ENCODE results near the gene A4GALT.

A4GALT gene

GRCh38 chr22:42649246-42650099, 71.2 kb downstream of the A4GALT start, which contains the start of gene CYB5R3:
TSS of gene CYB5R3 (minus strand) at chr22:42649392. CDS start at chr22:42649315, 77 bp downstream.
- peak; percentile 51 to 79 (median 68) for DNase-seq (ENCODE audit: low read depth in 4 of 4, low spot score in 1 of 4)

DNA sequence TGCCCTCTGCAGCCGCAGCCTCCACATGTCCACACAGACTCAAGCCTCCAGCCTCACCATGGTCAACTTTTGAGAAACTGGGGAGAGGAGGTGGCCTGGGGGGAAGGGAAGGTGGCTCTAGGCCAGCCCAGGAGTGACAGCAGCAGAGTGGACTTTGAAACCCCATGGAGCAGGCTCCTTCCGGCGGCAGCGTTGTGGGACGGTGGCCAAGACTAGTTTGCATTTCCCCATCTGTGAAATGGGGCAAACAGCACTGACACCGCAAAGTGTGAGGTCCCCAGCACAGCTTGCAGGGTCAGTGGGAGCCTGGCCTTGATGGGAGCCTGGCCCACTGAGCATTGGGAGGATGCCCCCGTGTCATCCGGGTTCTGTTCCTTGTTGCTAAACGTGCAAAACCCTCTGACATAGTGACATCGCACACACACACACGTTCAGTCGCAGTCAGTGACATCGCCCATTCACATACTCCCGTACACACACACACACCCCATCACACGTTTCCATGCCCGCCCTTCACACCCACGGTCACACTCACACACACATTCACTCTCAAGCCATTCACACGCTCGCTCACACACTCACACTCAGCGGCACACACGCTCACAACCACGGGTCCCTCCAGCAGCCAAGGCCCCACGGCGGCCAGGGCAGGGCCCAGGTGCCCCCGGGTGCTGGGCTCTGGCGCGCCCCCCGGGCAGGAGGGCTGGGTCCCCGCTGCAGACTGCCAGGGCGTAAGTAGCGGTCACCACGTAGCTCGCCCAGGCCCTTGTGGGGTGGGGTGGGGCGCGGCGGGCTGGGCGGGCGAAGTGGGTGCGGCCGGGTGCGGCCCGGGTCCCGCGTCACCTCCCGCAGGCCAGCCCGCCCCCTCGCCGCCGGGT, 72.1 kb downstream of the A4GALT start:
- peak in 1 of 4 experiments; percentile 6 for DNase-seq (ENCODE audit: low read depth in 4 of 4, low spot score in 1 of 4)

DNA sequence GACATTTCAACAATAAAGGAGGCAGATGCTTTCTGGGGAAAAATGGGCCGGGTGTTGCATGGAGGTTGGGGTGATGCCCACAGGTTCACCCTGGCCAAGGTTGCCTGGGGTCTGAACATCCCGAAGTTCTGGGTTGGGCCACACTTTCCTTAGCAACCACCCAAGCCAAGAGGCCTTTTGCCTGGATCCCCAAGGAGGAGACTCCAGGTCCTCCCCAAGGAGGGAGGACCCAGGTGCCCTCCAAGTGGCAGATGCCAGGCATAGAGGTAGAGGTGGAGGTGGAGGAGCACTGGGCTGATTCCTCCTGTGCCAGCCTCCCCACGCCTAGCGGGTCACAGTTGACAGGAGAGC, 72.7 kb downstream of the A4GALT start:
- DNase-seq (ENCODE audit: low read depth in 4 of 4, low spot score in 1 of 4): no peak

- DNase-seq (ENCODE audit: low read depth in 4 of 4, low spot score in 1 of 4): no peak
These were observed 73.8 kb downstream of the A4GALT start for GRCh38 chr22:42646569-42647525.

DNA sequence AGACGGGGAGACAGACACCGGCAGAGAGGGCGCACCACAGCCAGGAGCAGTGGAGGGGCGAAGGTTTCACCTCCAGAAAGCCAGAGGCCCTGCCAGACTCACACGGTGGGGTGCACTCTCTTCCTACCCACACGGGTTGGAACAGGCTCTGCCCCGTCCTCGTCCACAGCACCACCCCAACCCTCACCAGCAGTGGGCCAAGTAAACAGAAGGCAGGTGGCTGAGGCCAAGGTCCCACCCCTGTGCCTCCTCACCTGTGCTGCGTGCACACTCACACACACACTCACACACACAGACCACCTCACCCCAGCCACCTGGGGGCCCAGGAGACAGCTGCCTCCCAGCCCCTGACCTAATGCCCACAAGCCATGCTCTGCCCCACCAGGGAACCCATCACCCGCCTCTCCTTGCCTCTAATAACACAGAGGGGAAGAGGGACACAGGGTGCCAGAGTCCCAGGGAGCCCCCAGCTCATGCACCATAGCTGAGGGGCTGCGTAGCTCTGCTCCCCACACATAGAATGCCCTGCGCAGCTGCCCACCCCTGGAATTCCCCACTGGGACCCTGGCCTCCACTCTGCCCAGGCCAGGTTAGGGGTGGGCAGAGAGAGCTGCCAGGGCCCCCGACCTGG, 74.6 kb downstream of the A4GALT start:
- no peak for DNase-seq (ENCODE audit: low read depth in 4 of 4, low spot score in 1 of 4)

GRCh38 chr22:42645341-42645937, 75.2 kb downstream of the A4GALT start:
- DNase-seq (ENCODE audit: low read depth in 4 of 4, low spot score in 1 of 4): no peak

GRCh38 chr22:42644422-42645340, 76.0 kb downstream of the A4GALT start:
- DNase-seq (ENCODE audit: low read depth in 4 of 4, low spot score in 1 of 4): no peak

DNA sequence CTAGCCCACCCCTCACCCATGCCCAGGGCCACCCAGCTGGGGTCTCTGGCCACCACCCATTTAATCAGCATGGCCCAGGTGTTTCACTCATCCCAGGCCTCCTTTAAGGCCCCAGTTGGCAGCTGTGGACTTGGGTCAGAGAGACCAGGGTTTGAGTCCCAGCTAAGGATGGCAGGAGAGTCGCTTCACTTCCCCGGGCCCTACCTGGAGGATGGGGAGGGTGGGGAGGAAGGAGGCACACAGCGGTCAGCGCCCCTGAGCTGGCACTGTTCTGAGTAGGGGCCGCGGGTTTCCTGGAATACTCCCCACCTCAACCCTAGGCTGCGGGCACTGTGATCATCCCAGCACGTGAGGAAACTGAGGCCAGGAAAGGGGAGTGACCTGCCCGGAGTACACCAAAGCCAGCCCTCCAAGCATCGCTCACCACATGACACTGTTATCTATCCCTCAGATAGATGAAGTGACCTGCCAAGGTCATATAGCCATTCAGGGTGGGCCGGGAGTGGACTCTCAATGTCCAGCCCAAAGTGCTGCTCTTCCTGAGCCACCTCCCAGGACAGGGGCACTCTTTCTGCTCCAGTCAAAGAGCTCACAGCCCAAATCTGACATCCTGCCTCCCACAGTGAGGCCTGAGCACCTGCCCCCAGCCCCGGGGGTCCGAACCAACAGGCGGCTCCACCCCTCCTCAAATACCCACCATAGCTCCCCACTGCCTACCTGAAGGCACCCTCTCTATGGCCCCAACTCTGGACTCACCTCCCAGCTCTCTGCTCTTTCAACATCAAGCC, 76.8 kb downstream of the A4GALT start:
- DNase-seq (ENCODE audit: low read depth in 4 of 4, low spot score in 1 of 4): no peak

DNA sequence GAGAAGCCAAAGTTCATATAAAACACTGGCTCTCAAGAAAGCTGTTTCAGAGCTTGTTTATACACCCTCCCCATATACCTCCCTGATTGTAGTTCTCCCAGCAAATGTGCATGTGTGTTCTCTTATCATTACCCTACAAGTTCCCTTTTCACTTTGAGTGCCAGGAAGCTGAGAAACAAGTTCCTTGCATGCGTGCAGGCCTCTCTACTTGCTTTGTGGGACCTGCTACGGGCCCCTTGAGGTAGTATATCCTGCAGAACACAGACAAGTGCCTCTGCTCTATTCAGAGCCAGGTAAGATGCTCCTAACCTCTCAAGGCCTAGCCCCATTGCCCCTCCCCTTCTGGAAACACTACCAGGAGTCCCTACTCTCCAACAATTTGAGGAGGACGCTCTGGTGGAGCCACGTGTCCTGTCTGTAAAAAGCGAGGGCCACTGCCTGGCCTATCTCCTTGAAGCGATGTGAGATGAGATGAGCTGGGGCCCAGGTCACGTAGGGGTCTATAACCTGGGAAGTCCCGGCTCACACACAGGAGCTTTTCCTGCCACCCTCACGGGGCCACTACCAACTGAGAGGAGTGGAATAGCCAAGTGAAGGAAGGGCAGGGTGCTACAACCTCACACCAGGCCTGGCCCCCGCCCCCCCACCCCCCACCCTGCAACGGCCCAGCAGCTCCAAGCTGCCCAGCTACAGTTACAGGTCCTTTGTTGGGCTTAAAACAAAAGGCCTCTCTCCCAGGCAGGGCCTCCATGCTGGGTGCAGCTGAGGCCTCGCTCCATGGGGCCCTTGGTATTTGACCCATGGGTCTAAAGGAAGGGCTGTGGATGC, 77.7 kb downstream of the A4GALT start:
- no peak for DNase-seq (ENCODE audit: low read depth in 4 of 4, low spot score in 1 of 4)

Data from stimulated activated CD4-positive, alpha-beta T cell treated with anti-CD3 and anti-CD28 coated beads, Interleukin-1b, Interleukin-23, amount 100 ng/mL, for 24 hours (primary cell).